Left lobe of liver (tissue), 2 donors: ENCODE measurements around the gene CST1. TPM values are rescaled to one million over a fixed set of nuclear protein-coding genes. Genes with fewer than 3 reads are reported as not detected.
"Not testable (repeated sequence)": the region's sequence is repeated elsewhere in the genome, so short reads cannot be mapped to it uniquely, and the experiment has no call there.

ENCODE experiments used
- ATAC-seq: fragments of 200-7000 bp; cut with Tn5 transposase; one replicate; pipeline ENCODE4 v1.9.1; 2020; ENCODE audit warnings: mild to moderate bottlenecking, moderate library complexity
- DNase-seq: peaks from one replicate; pipeline ENCODE4 v3.0.0-alpha.2; 2020; ENCODE audit warnings: low spot score
- total RNA-seq: library from RNA; stranded (reverse); gene quantifications from one replicate; pipeline ENCODE4 v1.2.1, GENCODE V29; 2021
- donor health status: DM: no; HTN: no; CAD: no; lungs with moderate emphysema.
- donor health status: DM: no; HTN: yes; CAD: no.

Gene CST1
- total RNA-seq, 1 donor from 2014 or later: not detected

DNA sequence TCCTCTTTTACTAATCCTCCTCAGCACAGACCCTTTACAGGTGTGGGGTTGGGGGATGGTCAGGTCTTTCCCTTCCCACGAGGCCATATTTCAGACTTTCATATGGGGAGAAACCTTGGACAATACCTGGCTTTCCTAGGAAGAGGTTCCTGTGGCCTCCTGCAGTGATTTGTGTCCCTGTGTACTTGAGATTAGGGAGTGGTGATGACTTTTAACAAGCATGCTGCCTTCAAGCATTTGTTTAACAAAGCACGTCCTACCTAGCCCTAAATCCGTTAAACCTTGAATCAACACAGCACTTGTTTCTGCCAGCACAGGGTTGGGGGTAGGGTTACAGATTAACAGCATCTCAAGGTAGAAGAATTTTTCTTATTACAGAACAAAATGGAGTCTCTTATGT lies 6.1 kb upstream of the CST1 start:
- DNase-seq, ATAC-seq: not testable (repeated sequence)

DNA sequence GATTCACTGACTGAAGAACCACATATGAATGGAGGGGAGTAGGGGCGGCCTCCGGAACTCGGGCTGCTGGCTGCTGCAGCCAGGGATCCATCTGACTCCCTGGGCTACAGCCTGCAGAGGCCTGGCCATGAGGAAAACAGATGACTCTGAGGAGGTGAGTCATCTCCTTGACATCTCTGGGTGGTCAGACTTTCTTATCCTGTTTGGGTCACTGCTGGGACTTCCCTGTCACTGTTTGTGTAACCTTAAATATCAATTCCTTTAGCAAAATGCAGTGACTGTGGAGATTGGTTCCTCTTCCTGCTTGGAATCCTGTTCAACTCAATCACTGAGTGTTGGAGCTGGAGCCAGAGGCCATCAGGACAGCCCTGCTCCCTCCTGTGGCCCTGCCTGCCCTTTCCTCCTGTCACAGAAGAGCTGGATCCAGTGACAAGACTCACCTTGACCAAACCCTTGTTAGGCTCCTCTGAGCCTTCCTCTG lies 4.4 kb upstream of the CST1 start:
- not testable (repeated sequence) for DNase-seq, ATAC-seq

DNA sequence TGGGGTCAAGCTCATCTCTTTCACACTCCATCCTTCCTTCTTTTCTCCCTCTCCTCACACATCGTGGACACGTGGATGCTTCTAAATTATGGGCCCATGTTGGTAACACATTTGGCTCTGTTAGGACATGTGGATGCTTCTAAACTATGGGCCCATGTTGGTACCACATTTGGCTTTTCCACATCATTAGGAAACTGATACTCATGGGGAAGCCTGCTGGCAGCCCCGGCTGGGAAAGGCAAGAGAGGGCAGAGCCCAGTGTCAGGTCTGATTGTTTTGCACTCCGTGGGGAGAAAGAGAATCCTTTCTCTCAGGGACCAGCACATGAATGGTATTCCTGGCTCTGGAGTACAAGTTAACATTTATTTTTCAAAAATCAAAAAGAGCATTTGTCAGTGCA lies 4.0 kb upstream of the CST1 start:
- ATAC-seq: no peak

DNA sequence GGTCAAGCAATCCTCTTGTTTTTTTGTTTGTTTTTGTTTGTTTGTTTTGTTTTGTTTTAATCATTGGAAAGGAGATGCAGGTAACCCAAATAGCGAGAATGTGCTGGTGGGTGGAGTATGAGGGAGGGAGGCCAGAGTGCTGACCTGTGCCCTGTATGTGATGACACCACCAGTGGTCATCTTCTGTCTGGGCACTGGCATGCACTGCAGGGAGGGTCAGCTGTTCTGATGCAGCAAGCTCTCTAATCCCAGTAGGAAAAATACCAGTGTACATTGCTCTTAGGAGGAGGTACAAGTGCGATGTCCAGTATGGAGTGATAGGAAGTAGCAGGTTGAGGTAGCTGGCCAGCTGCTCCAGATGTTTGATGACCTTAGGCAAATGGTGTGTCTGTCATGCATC lies 2.9 kb upstream of the CST1 start:
- no peak for ATAC-seq
- no peak for DNase-seq

More for the DNA sequence above, 4.0 kb upstream of the CST1 start:
- DNase-seq: no peak

DNA sequence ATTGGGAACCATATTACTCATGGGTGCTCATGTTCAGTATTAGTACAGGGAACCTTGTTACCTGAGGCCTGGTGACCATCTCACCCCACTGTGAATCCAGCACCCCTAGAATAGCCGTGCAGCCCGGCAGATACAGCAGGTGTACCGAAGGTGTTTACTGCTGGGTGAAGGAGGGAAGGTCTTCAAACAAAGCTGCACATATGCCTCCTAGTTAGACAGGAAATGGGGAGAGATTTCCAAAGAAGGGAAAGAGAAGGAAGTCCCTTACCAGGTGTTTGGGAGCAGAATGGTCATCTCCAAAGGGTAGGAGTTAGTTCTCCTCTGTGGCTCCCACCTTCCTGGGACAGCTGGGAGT lies 2.4 kb upstream of the CST1 start:
- no peak for DNase-seq
- ATAC-seq: no peak

DNA sequence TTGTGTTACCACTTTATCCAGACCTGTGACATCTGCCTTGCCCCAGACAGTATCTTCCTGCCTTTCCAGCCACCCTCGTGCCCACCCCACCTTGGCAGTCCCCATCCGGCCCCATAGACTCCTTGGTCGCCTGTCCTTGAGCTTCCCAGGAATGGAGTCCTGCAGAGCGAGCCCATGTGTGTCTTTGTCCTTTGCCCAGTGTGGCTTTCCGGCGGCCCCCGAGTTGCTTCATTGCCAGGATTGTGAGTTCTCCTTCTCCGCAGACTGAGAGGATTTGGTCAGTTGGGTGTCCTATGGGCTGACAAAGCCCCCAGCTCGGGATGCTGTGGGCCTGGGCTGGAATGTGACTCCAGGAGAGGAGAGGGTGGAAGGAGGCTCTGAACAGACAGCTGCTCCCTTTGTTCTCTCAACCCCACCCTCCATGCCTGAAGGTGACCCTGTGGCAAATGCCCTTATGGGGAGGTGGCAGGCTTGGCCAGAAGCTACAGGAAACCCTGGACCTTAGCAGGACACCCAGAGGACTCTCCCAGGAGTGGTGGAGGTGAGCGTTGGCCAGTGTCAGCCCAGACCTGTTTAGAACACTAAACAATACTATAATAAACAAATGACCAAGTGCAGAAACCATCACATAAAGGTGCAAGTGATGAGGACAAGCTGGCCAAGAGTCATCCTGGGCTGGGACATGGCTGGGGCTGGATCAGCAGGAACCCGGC lies 1.9 kb upstream of the CST1 start:
- ATAC-seq (no peak), DNase-seq (no peak)

DNA sequence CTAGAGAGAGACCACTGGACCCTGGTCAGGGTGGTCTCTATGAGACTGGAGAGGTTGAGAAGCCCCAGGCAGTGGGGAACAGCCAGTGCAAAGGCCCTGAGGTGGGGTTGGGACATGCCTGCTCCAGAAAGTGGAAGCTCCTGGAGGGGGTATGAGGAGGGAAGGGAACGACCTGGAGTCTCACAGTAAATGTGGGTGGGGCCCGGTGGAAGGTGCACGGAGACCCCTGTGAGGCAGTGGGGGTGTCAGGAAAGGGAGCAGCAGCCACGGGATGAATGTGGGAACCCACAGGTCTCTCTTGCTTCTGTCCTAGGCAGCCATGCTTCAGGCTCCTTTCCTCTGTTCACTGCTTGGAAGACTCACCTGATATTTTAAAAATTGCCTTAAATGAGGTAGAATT lies 1.3 kb upstream of the CST1 start:
- ATAC-seq: no peak
- no peak for DNase-seq

DNA sequence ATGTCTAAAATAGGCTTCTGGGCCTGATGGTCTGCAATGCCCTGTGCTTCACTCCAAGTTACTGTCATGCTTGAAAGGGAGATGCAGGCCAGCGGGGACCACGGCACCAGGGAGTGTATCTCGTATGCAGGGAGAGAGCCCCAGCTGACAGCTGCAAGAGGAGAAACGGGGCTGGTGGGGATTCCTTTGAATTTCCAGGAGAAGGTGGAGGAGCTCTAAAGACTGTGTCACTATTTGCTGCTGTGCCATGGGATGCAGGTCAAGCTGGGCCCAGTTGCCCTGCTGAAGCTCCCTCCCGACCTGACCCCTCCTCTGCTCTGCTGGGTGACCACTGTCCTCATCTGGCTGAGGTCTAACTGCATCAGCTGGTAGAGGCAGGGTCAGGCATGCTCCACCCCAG lies 989 bp downstream of the CST1 start:
- no peak for DNase-seq
- no peak for ATAC-seq

DNA sequence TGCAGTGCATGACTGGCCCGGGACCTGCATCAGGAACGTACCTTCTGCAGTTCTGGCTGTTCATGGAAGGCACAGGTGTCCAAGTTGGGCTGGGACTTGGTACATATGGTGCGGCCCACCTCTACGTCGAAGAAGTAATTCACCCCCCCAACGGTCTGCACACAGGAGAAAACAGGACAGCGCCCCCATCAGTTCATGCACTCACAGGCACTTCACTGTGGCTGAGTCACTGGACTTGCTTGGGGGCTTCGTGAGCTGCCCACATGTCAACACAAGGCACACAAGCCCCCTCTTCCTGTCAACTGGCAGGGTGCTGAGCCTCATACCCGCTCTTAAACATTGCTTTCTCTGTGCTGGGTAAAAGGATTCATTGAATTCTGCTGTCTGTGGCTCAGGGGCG lies 1.8 kb downstream of the CST1 start:
- not testable (repeated sequence) for DNase-seq, ATAC-seq

DNA sequence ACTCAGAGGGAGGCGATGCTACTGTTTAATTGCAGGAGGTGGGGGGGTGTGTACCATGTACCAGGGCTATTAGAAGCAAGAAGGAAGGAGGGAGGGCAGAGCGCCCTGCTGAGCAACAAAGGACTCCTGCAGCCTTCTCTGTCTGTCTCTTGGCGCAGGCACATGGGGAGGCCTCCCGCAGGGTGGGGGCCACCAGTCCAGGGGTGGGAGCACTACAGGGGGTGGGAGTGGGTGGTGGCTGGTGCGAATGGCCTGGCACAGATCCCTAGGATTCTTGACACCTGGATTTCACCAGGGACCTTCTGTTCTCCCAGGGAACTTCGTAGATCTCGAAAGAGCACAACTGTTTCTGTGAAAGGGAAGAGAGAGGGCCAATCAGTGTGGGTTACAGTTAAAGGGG lies 3.2 kb downstream of the CST1 start:
- ATAC-seq, DNase-seq: not testable (repeated sequence)

DNA sequence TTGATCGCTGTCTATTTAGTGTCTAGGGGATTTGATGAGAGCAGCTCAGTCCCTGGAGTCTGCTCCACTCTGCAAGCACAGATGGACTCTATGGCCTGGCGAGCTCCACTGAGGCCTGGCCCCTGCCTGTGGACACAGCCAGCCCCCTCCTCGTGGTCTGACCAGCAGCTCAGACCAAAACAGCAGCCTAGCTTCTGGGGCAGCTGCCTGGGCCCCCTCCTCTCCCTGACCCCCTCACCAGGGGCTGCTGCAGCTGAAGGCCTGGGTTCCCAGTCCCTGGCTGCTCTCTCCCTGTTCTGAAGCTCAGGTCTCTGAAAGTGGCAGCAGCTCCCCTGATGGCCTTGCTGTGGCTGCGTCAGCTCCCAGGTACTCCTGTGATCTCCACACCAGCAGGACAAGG lies 3.6 kb downstream of the CST1 start:
- ATAC-seq: not testable (repeated sequence)

DNA sequence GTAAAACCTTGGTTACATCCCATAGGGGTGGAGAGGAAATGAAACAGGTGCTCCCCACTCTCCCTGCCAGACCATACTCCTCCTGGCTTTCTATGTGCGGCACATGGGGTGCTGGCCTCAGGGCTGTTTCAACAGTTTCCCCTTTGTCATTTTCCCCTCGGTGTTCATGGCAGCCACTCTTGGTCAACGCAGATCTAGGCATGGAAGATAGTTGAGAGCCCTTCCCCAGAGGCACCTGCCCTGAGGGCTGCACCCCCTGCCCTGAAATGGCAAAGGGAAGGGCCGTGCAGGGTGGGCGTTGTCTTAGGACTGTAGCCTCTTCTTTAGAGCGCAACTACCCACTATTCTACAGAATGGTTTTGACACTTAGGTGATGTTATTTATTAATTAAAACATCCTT lies 4.4 kb downstream of the CST1 start:
- no peak for ATAC-seq
- no peak for DNase-seq

More for the DNA sequence above, 3.6 kb downstream of the CST1 start:
- not testable (repeated sequence) for DNase-seq

DNA sequence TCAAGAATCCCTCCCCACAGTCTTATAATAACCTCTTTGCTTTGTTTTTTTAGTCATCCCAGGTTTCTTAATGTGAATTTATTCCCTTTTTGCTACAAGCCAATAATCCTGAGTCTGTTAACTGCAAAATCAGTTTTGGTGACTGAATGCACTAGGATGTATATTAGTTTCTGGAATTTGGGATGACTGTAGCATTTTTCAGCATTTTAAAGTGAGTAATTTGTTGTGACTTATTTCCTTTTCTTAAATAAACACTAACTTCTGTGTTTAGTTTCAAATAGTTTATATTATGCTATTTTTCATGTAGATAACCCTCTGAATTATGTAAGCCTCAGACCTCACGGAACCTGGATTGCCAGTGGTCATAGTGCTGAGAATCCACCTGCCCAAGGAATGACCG lies 5.5 kb downstream of the CST1 start:
- DNase-seq: no peak

DNA sequence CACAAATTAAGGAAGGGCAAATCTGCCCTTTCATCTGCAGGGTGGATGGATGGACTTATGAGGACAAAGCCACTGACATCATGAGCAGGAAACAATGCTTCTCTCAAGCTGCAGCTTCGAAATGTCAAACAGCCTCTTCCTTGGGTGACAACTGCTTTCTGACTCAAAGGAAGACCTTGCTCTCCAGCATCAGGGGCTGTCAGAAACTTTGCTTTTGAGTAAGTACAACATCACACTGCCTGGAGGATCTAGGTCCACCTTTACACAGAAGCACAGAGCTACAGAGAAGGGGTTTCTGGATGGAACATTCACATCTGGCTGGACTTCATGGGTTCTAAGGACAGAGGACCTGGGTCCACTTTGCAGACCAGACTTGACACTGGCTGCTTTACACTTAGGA lies 5.9 kb downstream of the CST1 start:
- DNase-seq: no peak
- no peak for ATAC-seq

More for the DNA sequence above, 5.5 kb downstream of the CST1 start:
- ATAC-seq: no peak

DNA sequence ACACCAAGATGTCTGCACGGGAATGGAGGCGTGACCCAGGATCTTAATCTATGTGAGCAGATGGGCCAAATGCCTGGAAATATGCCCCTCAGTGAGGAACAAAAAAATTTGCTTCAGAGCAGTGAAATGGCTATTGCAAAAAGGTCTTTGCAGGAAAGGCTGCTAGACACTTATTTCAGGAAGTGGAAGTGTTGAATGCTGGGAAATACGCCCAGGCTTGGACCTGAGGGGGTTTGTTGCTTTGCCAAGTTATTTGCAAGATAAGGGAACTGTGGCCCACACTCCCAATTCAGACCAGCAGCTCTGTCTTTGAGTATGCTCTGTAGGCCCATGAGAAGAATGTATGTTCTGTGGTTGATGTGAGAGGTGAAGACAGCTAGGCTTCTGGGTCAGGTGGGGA lies 15.3 kb downstream of the CST1 start:
- DNase-seq, ATAC-seq: not testable (repeated sequence)

DNA sequence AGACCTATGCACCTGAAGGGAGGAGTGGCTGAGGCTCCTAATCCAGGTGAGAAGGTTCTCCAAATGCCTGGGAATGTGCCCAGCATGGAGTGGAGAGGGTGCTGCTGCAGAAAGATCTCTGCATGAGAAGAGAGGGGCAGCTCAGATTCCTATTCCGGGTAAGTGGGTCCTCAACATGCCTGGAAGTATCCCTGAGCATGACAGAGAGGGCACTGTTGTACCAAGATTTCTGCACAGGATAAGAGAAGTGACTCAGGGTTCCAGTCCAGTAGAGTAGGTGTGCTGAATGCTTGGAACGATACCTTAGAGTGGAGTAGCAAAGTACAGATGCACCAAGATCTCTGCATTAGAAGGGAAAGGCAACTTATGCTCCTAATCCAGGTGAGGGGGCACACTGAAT lies 15.8 kb downstream of the CST1 start:
- not testable (repeated sequence) for ATAC-seq, DNase-seq

DNA sequence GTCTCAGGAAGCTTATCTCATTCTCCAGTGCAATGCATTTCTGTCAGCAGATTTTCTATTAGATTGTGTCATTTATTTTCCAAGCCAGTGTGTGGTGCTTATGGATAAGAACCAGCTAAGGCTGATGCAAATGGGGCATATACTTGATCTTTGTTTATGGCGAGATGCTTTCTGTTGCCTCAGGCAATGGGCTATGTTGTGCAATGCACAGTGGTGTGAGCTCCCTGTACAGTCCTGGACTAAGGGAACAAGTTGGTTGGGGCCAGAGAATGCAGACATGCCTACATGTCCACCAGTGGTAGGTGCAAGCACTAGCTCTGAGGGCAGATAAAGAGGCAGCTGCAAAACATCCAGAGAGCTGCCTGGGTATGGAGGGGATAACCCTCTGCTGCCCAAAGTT lies 16.3 kb downstream of the CST1 start:
- not testable (repeated sequence) for DNase-seq, ATAC-seq

DNA sequence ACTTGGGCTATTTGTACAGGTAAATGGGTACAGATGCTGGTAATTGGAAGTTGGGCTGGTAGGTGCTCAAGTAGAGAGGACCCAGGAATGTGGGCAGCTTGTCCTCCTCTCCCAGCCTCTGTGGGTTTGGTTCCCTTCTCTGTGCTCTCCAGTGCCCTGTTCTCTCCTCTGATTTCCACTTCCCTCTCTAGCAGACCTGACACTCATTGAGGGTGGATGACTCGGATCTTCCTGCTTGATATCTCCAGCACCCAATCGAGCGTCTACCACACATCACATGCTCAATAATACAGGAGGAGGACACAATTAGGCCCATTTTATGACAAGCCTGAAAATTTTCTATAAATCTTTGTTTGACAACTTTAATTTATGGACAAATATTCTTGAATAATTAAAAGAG lies 23.7 kb downstream of the CST1 start:
- no peak for ATAC-seq
- no peak for DNase-seq

DNA sequence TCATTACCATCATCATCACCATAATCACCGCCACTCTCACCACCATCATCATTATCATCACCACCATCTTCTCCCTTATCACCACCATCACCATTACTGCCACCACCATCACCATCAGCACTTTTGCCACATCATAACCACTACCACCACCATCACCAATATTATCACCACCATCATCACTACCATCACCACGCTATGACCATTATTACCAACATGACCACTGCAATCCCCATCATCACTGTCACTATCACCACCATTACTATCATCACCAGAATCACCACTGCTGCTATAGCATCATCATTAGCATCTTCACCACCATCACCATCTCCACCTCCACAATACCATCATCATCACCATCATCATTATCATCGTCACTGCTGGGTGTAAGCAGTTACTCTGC lies 25.6 kb downstream of the CST1 start:
- ATAC-seq: no peak
- DNase-seq: no peak

DNA sequence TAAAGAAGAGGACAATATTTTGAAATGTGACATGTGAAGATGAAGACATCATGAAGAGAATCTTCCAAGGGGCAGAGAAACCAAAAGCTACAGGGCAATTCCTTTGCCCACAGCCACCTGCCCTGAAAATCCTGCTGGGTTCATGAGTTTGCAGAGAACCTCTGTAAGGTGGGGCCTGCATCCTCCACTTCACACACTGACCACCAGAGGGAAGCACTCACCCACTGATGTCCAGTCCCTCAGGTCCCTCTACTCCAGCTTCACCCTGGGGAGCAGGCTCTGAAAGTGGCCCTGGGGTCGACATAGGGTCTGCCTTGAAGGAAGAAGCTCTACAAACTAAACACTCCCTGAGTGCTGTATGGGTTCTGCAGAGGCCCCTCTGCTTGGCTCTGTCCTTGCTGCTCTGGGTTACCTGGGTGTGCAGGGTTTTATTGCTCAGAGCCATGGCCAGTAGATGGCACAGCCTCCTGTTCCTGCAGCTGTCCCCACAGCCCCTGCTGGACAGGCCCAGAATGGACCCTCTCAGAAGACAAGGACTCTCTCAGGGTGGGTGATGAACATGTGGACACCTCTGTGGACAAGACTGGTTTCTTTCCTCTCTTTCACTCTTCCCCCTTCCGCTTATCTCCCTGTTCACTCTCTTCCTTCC lies 27.0 kb downstream of the CST1 start:
- not testable (repeated sequence) for DNase-seq
- peak; percentile 93 for ATAC-seq

DNA sequence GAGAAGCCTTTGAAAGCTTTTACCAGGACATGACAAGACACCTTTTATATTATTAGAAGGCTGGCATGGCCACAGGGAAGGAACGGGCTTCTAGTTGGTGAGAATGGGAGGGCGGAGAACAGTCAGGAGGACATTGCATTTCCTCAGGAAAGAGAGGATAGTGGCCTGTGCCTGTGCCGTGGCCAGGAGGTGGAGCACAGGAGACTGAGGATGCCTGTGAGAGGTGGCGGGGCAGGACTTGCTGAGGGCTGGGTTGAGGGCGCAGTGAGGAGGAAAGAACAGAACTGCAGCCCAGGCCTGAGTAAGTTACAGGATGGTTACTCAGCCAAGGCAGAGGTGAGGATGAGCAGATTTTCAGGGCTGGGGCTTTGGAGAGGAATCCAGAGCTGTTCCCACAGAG lies 27.9 kb downstream of the CST1 start:
- DNase-seq, ATAC-seq: not testable (repeated sequence)

DNA sequence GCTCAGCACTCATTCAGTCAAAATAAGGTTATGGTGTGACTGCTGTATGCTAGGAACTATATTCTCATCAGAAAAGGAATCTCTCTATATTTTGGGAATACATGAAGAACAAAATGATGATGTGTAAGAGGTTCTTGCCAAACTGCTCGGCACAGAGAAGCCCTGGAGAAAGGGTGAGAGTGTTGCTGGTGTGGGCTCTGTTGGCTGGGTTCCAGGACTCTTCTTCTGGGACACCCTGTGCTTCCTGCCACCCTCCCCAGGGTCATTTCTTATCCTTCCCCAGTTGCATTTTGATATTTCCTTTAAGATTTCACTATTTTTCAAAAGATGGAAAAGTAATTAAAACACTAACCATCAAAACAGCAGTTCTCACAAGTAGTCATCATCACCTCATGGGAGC lies 28.8 kb downstream of the CST1 start:
- ATAC-seq: no peak
- DNase-seq: no peak
